Left forelimb (tissue), 1 donor: ENCODE data around the gene SUSD6.
"Not testable (repeated sequence)": the region's sequence is repeated elsewhere in the genome, so short reads cannot be mapped to it uniquely, and the experiment has no call there.

Source experiments
- DNase-seq: peaks from one replicate; pipeline ENCODE4 v3.0.0-alpha.2; 2018; ENCODE audit warnings: low spot score

Gene SUSD6

GRCh38 chr14:69593018-69593677 lies 18.2 kb upstream of the SUSD6 start:
- DNase-seq: peak; percentile 90

- DNase-seq: no peak
Observed at GRCh38 chr14:69594846-69595245, 16.6 kb upstream of the SUSD6 start.

GRCh38 chr14:69595336-69595735 lies 16.1 kb upstream of the SUSD6 start:
- no peak for DNase-seq

- not testable (repeated sequence) for DNase-seq
Observed at GRCh38 chr14:69599431-69599830, 12.0 kb upstream of the SUSD6 start.

- peak; percentile 26 for DNase-seq
Observed at GRCh38 chr14:69600304-69600891, 11.0 kb upstream of the SUSD6 start.

- DNase-seq: no peak
Observed at GRCh38 chr14:69605738-69606137, 5.7 kb upstream of the SUSD6 start.

GRCh38 chr14:69606258-69607184 lies 4.9 kb upstream of the SUSD6 start:
- DNase-seq: no peak

GRCh38 chr14:69610020-69610873 lies 1.1 kb upstream of the SUSD6 start:
- DNase-seq: no peak

GRCh38 chr14:69610874-69611171 lies 573 bp upstream of the SUSD6 start:
- DNase-seq: no peak

GRCh38 chr14:69612014-69612782 lies 802 bp downstream of the SUSD6 start:
- DNase-seq: no peak

- no peak for DNase-seq
Observed at GRCh38 chr14:69612783-69613130, 1.4 kb downstream of the SUSD6 start.

GRCh38 chr14:69613312-69614073 lies 2.1 kb downstream of the SUSD6 start:
- no peak for DNase-seq

GRCh38 chr14:69614592-69614991 lies 3.2 kb downstream of the SUSD6 start:
- DNase-seq: no peak

GRCh38 chr14:69615121-69615495 lies 3.7 kb downstream of the SUSD6 start:
- DNase-seq: no peak

- no peak for DNase-seq
Observed at GRCh38 chr14:69615496-69616407, 4.4 kb downstream of the SUSD6 start.

- DNase-seq: no peak
Observed at GRCh38 chr14:69616408-69616773, 5.0 kb downstream of the SUSD6 start.

GRCh38 chr14:69617796-69618195 lies 6.4 kb downstream of the SUSD6 start:
- DNase-seq: no peak

- DNase-seq: no peak
Observed at GRCh38 chr14:69619012-69619411, 7.6 kb downstream of the SUSD6 start.

- no peak for DNase-seq
Observed at GRCh38 chr14:69620211-69620611, 8.8 kb downstream of the SUSD6 start.

GRCh38 chr14:69620981-69621380 lies 9.6 kb downstream of the SUSD6 start:
- no peak for DNase-seq
